ENCODE results near the gene SPRED2.

DNA sequence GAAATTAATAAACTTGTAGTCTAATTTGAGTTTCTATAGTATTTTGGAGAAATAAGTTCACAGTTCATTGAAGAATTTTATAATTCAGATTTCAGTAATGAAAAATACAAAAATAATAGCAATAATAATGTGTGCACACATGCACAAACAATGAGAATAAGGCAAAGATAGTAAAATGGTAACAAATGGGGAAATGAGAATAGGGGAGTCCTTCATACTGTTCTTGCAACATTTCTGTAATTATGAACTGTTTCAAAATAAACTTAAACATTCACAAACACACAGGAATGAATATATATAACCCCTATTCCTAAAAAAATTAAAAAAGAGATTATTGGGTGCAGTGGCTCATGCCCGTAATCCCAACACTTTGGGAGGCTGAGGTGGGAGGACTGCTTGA is 63.9 kb downstream of the SPRED2 start:
- TF ChIP-seq, protein P1, sequence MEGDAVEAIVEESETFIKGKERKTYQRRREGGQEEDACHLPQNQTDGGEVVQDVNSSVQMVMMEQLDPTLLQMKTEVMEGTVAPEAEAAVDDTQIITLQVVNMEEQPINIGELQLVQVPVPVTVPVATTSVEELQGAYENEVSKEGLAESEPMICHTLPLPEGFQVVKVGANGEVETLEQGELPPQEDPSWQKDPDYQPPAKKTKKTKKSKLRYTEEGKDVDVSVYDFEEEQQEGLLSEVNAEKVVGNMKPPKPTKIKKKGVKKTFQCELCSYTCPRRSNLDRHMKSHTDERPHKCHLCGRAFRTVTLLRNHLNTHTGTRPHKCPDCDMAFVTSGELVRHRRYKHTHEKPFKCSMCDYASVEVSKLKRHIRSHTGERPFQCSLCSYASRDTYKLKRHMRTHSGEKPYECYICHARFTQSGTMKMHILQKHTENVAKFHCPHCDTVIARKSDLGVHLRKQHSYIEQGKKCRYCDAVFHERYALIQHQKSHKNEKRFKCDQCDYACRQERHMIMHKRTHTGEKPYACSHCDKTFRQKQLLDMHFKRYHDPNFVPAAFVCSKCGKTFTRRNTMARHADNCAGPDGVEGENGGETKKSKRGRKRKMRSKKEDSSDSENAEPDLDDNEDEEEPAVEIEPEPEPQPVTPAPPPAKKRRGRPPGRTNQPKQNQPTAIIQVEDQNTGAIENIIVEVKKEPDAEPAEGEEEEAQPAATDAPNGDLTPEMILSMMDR (IDR thresholded peaks at IDR 0.05; ENCODE audit: low read depth, low read length, poor library complexity, severe bottlenecking), result no peak
- no peak for TF ChIP-seq EZH2phosphoT487 (IDR thresholded peaks at IDR 0.05; ENCODE audit: borderline replicate concordance, low read length)
